GM19239 (cell line): ENCODE data around the gene CRNKL1.

Experiments used
- DNase-seq: peaks from one replicate; pipeline ENCODE4 v3.0.0; 2011; ENCODE audit warnings: low spot score; ENCODE audit not compliant: insufficient read length
- FAIRE-seq: peaks from 2 replicates; lab custom pipeline; 2011; peaks lifted over from hg19 to GRCh38; lab: Jason Lieb, UNC

The CRNKL1 gene

GRCh38 chr20:19990850-19991249 lies 61.4 kb downstream of the CRNKL1 start:
- DNase-seq (no peak), FAIRE-seq (no peak)

DNA sequence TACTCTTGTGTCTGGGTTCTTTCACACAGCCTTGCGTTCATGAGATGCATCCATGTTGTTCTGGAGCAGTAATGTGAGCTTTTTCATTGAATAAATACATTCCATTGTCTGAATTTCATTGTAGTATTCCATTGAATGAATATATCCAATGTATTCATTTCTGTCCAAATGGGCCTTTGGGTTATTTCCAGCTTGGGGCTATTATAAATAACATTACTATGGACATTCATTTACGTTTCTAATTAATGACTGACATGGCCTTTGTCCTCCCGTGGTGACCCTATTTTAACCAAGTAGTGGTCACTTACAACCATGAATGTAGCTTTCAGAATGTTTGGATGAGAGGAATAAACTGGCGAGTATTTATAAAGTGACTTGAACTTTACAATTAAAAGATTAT lies 65.2 kb downstream of the CRNKL1 start:
- no peak for FAIRE-seq
- no peak for DNase-seq

GRCh38 chr20:19986419-19986818 lies 65.8 kb downstream of the CRNKL1 start:
- no peak for FAIRE-seq
- DNase-seq: no peak
